H1 (cell line): ENCODE measurements around the gene RYR3. TPM values are rescaled to one million over a fixed set of nuclear protein-coding genes. Genes with fewer than 3 reads are reported as not detected.

ENCODE experiments used
- CTCF ChIA-PET: fragments of 300-600 bp; sonication (Branson Sonifier 250); formaldehyde crosslinking; loops from one replicate; lab custom pipeline; 2021; ENCODE audit not compliant: partially characterized antibody; lab: Charles Lee
- POLR2A ChIA-PET: fragments of 300-600 bp; sonication (Branson Sonifier 250); formaldehyde crosslinking; loops from one replicate; lab custom pipeline; 2021; ENCODE audit warnings: inconsistent platforms; ENCODE audit not compliant: partially characterized antibody; lab: Charles Lee
- DNase-seq, 2 experiments: peaks; one replicate each; pipeline versions ENCODE4 v3.0.0 to v3.0.0-alpha.2; 2010 to 2022; ENCODE audit warnings: low spot score in 2 of 2, low read depth in 1 of 2, mixed read lengths in 1 of 2
- FAIRE-seq: peaks from 2 replicates; lab custom pipeline; 2011; peaks lifted over from hg19 to GRCh38; lab: Jason Lieb, UNC
- H2AFZ ChIP-seq: 2 replicates; pipeline ENCODE4 v1.8.1; 2012; ENCODE audit warnings: low read length, inconsistent platforms
- H2AK5ac ChIP-seq: 2 replicates; pipeline ENCODE4 v1.6.1; 2013; ENCODE audit warnings: low read depth, low read length
- H2BK120ac ChIP-seq: replicated peaks from 2 replicates; pipeline ENCODE3; 2013; ENCODE audit warnings: low read depth, low read length, inconsistent platforms
- H2BK12ac ChIP-seq: 2 replicates; pipeline ENCODE4 v1.6.1; 2013; ENCODE audit warnings: low read depth, low read length
- H2BK15ac ChIP-seq: 2 replicates; pipeline ENCODE4 v1.6.1; 2013; ENCODE audit warnings: low read length
- H2BK20ac ChIP-seq: 2 replicates; pipeline ENCODE4 v1.6.1; 2013; ENCODE audit warnings: low read length
- H2BK5ac ChIP-seq: 2 replicates; pipeline ENCODE4 v1.6.1; 2013; ENCODE audit warnings: low read depth, low read length
- H3K14ac ChIP-seq: 2 replicates; pipeline ENCODE4 v1.6.1; 2013; ENCODE audit warnings: inconsistent platforms; ENCODE audit not compliant: insufficient read length
- H3K18ac ChIP-seq: 2 replicates; pipeline ENCODE4 v1.6.1; 2013; ENCODE audit warnings: low read length; ENCODE audit errors: extremely low read depth
- H3K23ac ChIP-seq: 2 replicates; pipeline ENCODE4 v1.6.1; 2013; ENCODE audit warnings: inconsistent platforms; ENCODE audit not compliant: insufficient read length
- H3K23me2 ChIP-seq: 2 replicates; pipeline ENCODE4 v1.6.1; 2013; ENCODE audit warnings: low read depth, low read length
- H3K27ac ChIP-seq: 2 replicates; pipeline ENCODE4 v1.6.1; 2011; ENCODE audit warnings: low read depth, low read length, inconsistent platforms
- H3K27me3 ChIP-seq, 4 experiments: replicated peaks in 1 of 4; 1 replicate in 1 of 4; 2 replicates in 3 of 4; pipeline versions ENCODE4 v1.6.1 to v1.8.1; 2011 to 2013; ENCODE audit warnings: low read length in 3 of 4, mild to moderate bottlenecking in 3 of 4, inconsistent platforms in 2 of 4, mixed read lengths in 2 of 4, moderate library complexity in 1 of 4; ENCODE audit not compliant: control insufficient read depth in 3 of 4, insufficient read depth in 3 of 4; ENCODE audit errors: extremely low read depth in 1 of 4
- H3K36me3 ChIP-seq, 4 experiments: 2 replicates each; pipeline versions ENCODE4 v1.6.1 to v1.8.1; 2011 to 2013; ENCODE audit warnings: mild to moderate bottlenecking in 4 of 4, low read length in 3 of 4, moderate library complexity in 2 of 4, control low read depth in 1 of 4, inconsistent platforms in 1 of 4; ENCODE audit not compliant: insufficient read depth in 4 of 4, control insufficient read depth in 2 of 4
- H3K4ac ChIP-seq: replicated peaks from 2 replicates; pipeline ENCODE3; 2013; ENCODE audit warnings: low read length, low read depth, mixed read lengths, inconsistent platforms; ENCODE audit not compliant: insufficient read length
- H3K4me1 ChIP-seq, 4 experiments: replicated peaks in 1 of 4; 1 replicate in 1 of 4; 2 replicates in 3 of 4; pipeline versions ENCODE4 v1.6.1 to v1.8.1; 2011 to 2013; ENCODE audit warnings: low read length in 3 of 4, inconsistent platforms in 2 of 4, mixed read lengths in 1 of 4; ENCODE audit not compliant: insufficient read depth in 4 of 4, control insufficient read depth in 3 of 4
- H3K4me2 ChIP-seq, 2 experiments: 2 replicates each; pipeline versions ENCODE4 v1.6.1 to v1.8.1; 2011 to 2013; ENCODE audit warnings: low read depth in 2 of 2, low read length in 2 of 2, control low read depth in 1 of 2, inconsistent platforms in 1 of 2, mild to moderate bottlenecking in 1 of 2; ENCODE audit not compliant: insufficient read depth in 1 of 2
- H3K4me3 ChIP-seq, 4 experiments: fragments of 200-600, 300-600 bp in 1 of 4; sonication (generic), shearing (Covaris generic), sonication (Bioruptor Twin) in 1 of 4; 2 replicates each; pipeline versions ENCODE4 v1.5.1 to v1.8.1; 2011 to 2016; ENCODE audit warnings: low read length in 4 of 4, low read depth in 3 of 4, control low read depth in 2 of 4, inconsistent platforms in 2 of 4, mild to moderate bottlenecking in 2 of 4, mixed read lengths in 1 of 4, moderate library complexity in 1 of 4; ENCODE audit not compliant: insufficient read depth in 2 of 4; ENCODE audit errors: extremely low read depth in 1 of 4
- H3K56ac ChIP-seq: replicated peaks from 2 replicates; pipeline ENCODE3; 2013; ENCODE audit warnings: low read depth, mild to moderate bottlenecking, mixed read lengths, low read length, inconsistent platforms; ENCODE audit not compliant: insufficient read length
- H3K79me1 ChIP-seq: 2 replicates; pipeline ENCODE4 v1.6.1; 2013; ENCODE audit warnings: low read depth, low read length, control low read depth
- H3K79me2 ChIP-seq, 2 experiments: 2 replicates each; pipeline versions ENCODE4 v1.6.1 to v1.8.1; 2012 to 2013; ENCODE audit warnings: low read length in 2 of 2, mild to moderate bottlenecking in 2 of 2, inconsistent platforms in 1 of 2; ENCODE audit not compliant: insufficient read depth in 2 of 2, control insufficient read depth in 1 of 2
- H3K9ac ChIP-seq, 4 experiments: replicated peaks in 1 of 4; 1 replicate in 1 of 4; 2 replicates in 3 of 4; pipeline versions ENCODE4 v1.6.1 to v1.8.1; 2011 to 2013; ENCODE audit warnings: low read depth in 3 of 4, low read length in 3 of 4, control low read depth in 2 of 4, mild to moderate bottlenecking in 2 of 4, moderate library complexity in 2 of 4, inconsistent platforms in 1 of 4; ENCODE audit errors: extremely low read depth in 1 of 4
- H3K9me3 ChIP-seq, 2 experiments: 2 replicates each; pipeline versions ENCODE4 v1.6.1 to v1.8.1; 2012 to 2013; ENCODE audit warnings: mild to moderate bottlenecking in 2 of 2, moderate library complexity in 2 of 2, control low read depth in 1 of 2, inconsistent platforms in 1 of 2, low read depth in 1 of 2, low read length in 1 of 2, mixed read lengths in 1 of 2; ENCODE audit not compliant: insufficient read depth in 2 of 2
- H4K20me1 ChIP-seq, 2 experiments: replicated peaks in 1 of 2; 2 replicates each; pipeline versions ENCODE3 to v1.8.1; 2011 to 2013; ENCODE audit warnings: inconsistent platforms in 2 of 2, low read length in 2 of 2, mild to moderate bottlenecking in 1 of 2; ENCODE audit not compliant: insufficient read depth in 2 of 2, control insufficient read depth in 1 of 2
- H4K5ac ChIP-seq: 2 replicates; pipeline ENCODE4 v1.6.1; 2013; ENCODE audit warnings: low read length, low read depth, mixed read lengths, inconsistent platforms; ENCODE audit not compliant: insufficient read length
- H4K8ac ChIP-seq: 2 replicates; pipeline ENCODE4 v1.8.0; 2013; ENCODE audit warnings: mild to moderate bottlenecking, moderate library complexity, low read length, inconsistent platforms; ENCODE audit not compliant: insufficient read depth; ENCODE audit errors: extremely low read depth
- H4K91ac ChIP-seq: replicated peaks from 2 replicates; pipeline ENCODE3; 2013; ENCODE audit warnings: low read length, mixed read lengths, inconsistent platforms; ENCODE audit not compliant: insufficient read length
- CREB1 ChIP-seq: IDR thresholded peaks from 2 replicates; pipeline ENCODE4 v1.6.1; 2012; ENCODE audit warnings: inconsistent platforms
- EZH2 ChIP-seq: fragments of 200-600 bp; sonication (generic); IDR thresholded peaks from 2 replicates; pipeline ENCODE4 v1.7.1; 2012; ENCODE audit warnings: low read depth, mild to moderate bottlenecking, moderate library complexity, low read length, inconsistent platforms; ENCODE audit not compliant: severe bottlenecking
- HDAC2 ChIP-seq, 2 experiments: fragments of 300-600 bp in 1 of 2; sonication (generic) in 1 of 2; IDR thresholded peaks; 2 replicates each; pipeline ENCODE4 v1.6.1; 2011 to 2012; ENCODE audit warnings: low read depth in 2 of 2, low read length in 2 of 2, mild to moderate bottlenecking in 2 of 2, moderate library complexity in 2 of 2, borderline replicate concordance in 1 of 2, inconsistent platforms in 1 of 2
- KDM1A ChIP-seq: fragments of 200-600, 300-600 bp; sonication (generic); IDR thresholded peaks from 2 replicates; pipeline ENCODE4 v1.7.1; 2016; ENCODE audit warnings: mild to moderate bottlenecking, low read length, borderline replicate concordance
- KDM4A ChIP-seq: IDR thresholded peaks from one replicate; pipeline ENCODE4 v1.7.1; 2012; ENCODE audit warnings: low read depth, mild to moderate bottlenecking, moderate library complexity, low read length, inconsistent platforms; ENCODE audit not compliant: severe bottlenecking
- NRF1 ChIP-seq: IDR thresholded peaks from 2 replicates; pipeline ENCODE4 v1.6.1; 2011; ENCODE audit warnings: mild to moderate bottlenecking, low read depth, low read length, improper control_type of control experiment
- POLR2A ChIP-seq, 2 experiments: IDR thresholded peaks; 1 replicate in 1 of 2; 2 replicates in 1 of 2; pipeline ENCODE4 v1.6.1; 2011; ENCODE audit warnings: low read depth in 2 of 2, low read length in 2 of 2, mild to moderate bottlenecking in 2 of 2; ENCODE audit errors: control extremely low read depth in 1 of 2
- RBBP5 ChIP-seq: IDR thresholded peaks from 2 replicates; pipeline ENCODE4 v1.7.1; 2012; ENCODE audit warnings: low read depth, mild to moderate bottlenecking, inconsistent platforms, low read length, moderate library complexity, borderline replicate concordance
- RFX5 ChIP-seq: IDR thresholded peaks from 2 replicates; pipeline ENCODE4 v1.6.1; 2011; ENCODE audit warnings: low read depth, low read length, improper control_type of control experiment, borderline replicate concordance
- RNF2 ChIP-seq: fragments of 200-900, 300-1000 bp; sonication (generic); IDR thresholded peaks from 2 replicates; pipeline ENCODE4 v1.7.1; 2016; ENCODE audit warnings: borderline replicate concordance, low read depth, mild to moderate bottlenecking, antibody characterized with exemption, low read length; ENCODE audit not compliant: poor library complexity, severe bottlenecking; ENCODE audit errors: missing control alignments
- RXRA ChIP-seq: IDR thresholded peaks from 2 replicates; pipeline ENCODE4 v1.6.1; 2011; ENCODE audit warnings: low read depth, mild to moderate bottlenecking, low read length, moderate library complexity; ENCODE audit not compliant: insufficient read depth
- SAP30 ChIP-seq: fragments of 300-600 bp; sonication (generic); IDR thresholded peaks from 2 replicates; pipeline ENCODE4 v1.7.1; 2012; ENCODE audit warnings: low read length, moderate library complexity, mild to moderate bottlenecking, inconsistent platforms; ENCODE audit not compliant: insufficient read depth, insufficient replicate concordance
- SP1 ChIP-seq: IDR thresholded peaks from 2 replicates; pipeline ENCODE4 v1.6.1; 2011; ENCODE audit warnings: low read depth, low read length
- SP2 ChIP-seq: IDR thresholded peaks from 2 replicates; pipeline ENCODE4 v1.6.1; 2012; ENCODE audit warnings: mild to moderate bottlenecking, low read length, inconsistent platforms
- SUZ12 ChIP-seq: fragments of 200-600 bp; sonication (generic); IDR thresholded peaks from 2 replicates; pipeline ENCODE4 v1.6.1; 2012; ENCODE audit warnings: mild to moderate bottlenecking, inconsistent platforms, low read length, moderate library complexity, mixed read lengths
- TCF12 ChIP-seq: IDR thresholded peaks from 2 replicates; pipeline ENCODE4 v1.6.1; 2011; ENCODE audit warnings: low read depth, mild to moderate bottlenecking, low read length
- polyA plus RNA-seq, 7 experiments: library from polyadenylated mRNA; depleted of rRNA in 3 of 7; stranded (reverse) in 5 of 7; unstranded in 2 of 7; fragments of >200 nt in 5 of 7; fragments of 200-250 nt in 2 of 7; gene quantifications; 1 replicate in 5 of 7; 2 replicates in 1 of 7; 4 replicates in 1 of 7; pipeline versions ENCODE4 v1.2.1 to v1.2.3, GENCODE V29; 2011 to 2013; ENCODE audit warnings: missing spikeins in 2 of 7, mixed read lengths in 2 of 7
- total RNA-seq: library from RNA; stranded (reverse); fragmentation: NEBNext Ultra II Directional; extraction: Animal tissue kit (Norgen Biotek cat#: 25700); gene quantifications from 2 replicates; pipeline ENCODE4 v1.2.1, GENCODE V29; 2021

Gene RYR3
- total and polyA plus RNA-seq, 2 of the 8 experiments (the other 6 are each of a cell fraction or from before 2014, with no cell fraction given), result 0.33 to 3.4 TPM

- H3K4ac ChIP-seq, result no peak overlapping the region
- H4K5ac ChIP-seq, result no peak overlapping the region
- no peak overlapping the region for H4K8ac ChIP-seq
- H2BK15ac ChIP-seq, result no peak overlapping the region
- H2AK5ac ChIP-seq, result no peak overlapping the region
- H3K14ac ChIP-seq, result no peak overlapping the region
- DNase-seq (no peak), FAIRE-seq (no peak)
- CTCF ChIA-PET, result interaction anchor here (0.6 kb wide), 1 partner anchor 93 kb away, joined by 3 read pairs; no protein-coding TSS in a partner anchor
- no peaks in the 10 kb centered on the region for H3K79me1 ChIP-seq
- no peak overlapping the region for H3K9ac ChIP-seq
- no peaks in the 10 kb centered on the region for H3K23me2 ChIP-seq
- H3K23ac ChIP-seq, result no peak overlapping the region
- POLR2A ChIA-PET, result no interaction called here
- no peak overlapping the region for H4K91ac ChIP-seq
- no peak overlapping the region for H3K56ac ChIP-seq
- no peak overlapping the region for H2BK12ac ChIP-seq
- H3K4me3 ChIP-seq, result no peak overlapping the region
- H3K4me2 ChIP-seq, result no peak overlapping the region
- no peaks in the 10 kb centered on the region for H4K20me1 ChIP-seq
- no peak overlapping the region for H2BK120ac ChIP-seq
- no peaks in the 10 kb centered on the region for H3K79me2 ChIP-seq
- H2AFZ ChIP-seq, result no peak overlapping the region
- no peak overlapping the region for H2BK20ac ChIP-seq
- H3K18ac ChIP-seq, result no peak overlapping the region
- H2BK5ac ChIP-seq, result no peak overlapping the region
- no peak overlapping the region for H3K27ac ChIP-seq
- no peaks in the 10 kb centered on the region for H3K36me3 ChIP-seq
- no peaks in the 10 kb centered on the region for H3K27me3 ChIP-seq
- H3K4me1 ChIP-seq, result no peaks in the 10 kb centered on the region
- no peaks in the 10 kb centered on the region for H3K9me3 ChIP-seq
- TF ChIP-seq RFX5, result no peak
- TF ChIP-seq SAP30, result no peak
- TF ChIP-seq KDM4A, result no peak
- no peak for TF ChIP-seq EZH2
- no peak for TF ChIP-seq TCF12
- TF ChIP-seq NRF1, result no peak
- no peak for TF ChIP-seq SP1
- TF ChIP-seq RNF2, result no peak
- no peak for TF ChIP-seq CREB1
- no peak for TF ChIP-seq POLR2A (IDR thresholded peaks at IDR 0.05; ENCODE audit: control extremely low read depth in 1 of 2, low read depth in 2 of 2, low read length in 2 of 2)
- TF ChIP-seq HDAC2 (IDR thresholded peaks at IDR 0.05; ENCODE audit: borderline replicate concordance in 1 of 2, low read depth in 2 of 2, low read length in 2 of 2), result no peak
- no peak for TF ChIP-seq KDM1A
- TF ChIP-seq RXRA, result no peak
- TF ChIP-seq SP2, result no peak
- no peak for TF ChIP-seq SUZ12
- no peak for TF ChIP-seq RBBP5
Measured at GRCh38 chr15:33567652-33568051, 256.9 kb downstream of the RYR3 start.
